Heart left ventricle (tissue), 16 donors: Measurements from ENCODE around the gene DPYSL4. TPM values are rescaled to one million over a fixed set of nuclear protein-coding genes. Genes with fewer than 3 reads are reported as not detected.

ENCODE experiments used
- ATAC-seq, 4 donors: fragments of 200-7000 bp; cut with Tn5 transposase; one replicate each; pipeline ENCODE4 v1.9.1; 2020 to 2022; ENCODE audit warnings: moderate library complexity in 4 of 4, mild to moderate bottlenecking in 3 of 4, moderate number of reproducible peaks in 1 of 4
- DNase-seq, 5 donors: peaks; one replicate each; pipeline ENCODE4 v3.0.0-alpha.2; 2020
- H3K27ac ChIP-seq, 12 donors: fragments of 200-600 bp; sonication (generic) in 4 of 12; one replicate each; pipeline versions ENCODE4 v1.5.0 to v1.8.0; 2016 to 2022; ENCODE audit warnings: mild to moderate bottlenecking in 2 of 12
- H3K27me3 ChIP-seq, 9 donors: fragments of 200-600 bp; sonication (generic) in 2 of 9; one replicate each; pipeline versions ENCODE4 v1.5.1 to v1.8.0; 2016 to 2022; ENCODE audit warnings: mild to moderate bottlenecking in 3 of 9
- H3K36me3 ChIP-seq, 9 donors: fragments of 200-600 bp; sonication (generic) in 2 of 9; one replicate each; pipeline versions ENCODE4 v1.5.0 to v1.8.0; 2018 to 2022; ENCODE audit warnings: mild to moderate bottlenecking in 2 of 9
- H3K4me1 ChIP-seq, 12 donors: fragments of 200-600 bp; sonication (generic) in 4 of 12; one replicate each; pipeline versions ENCODE4 v1.5.0 to v1.8.0; 2016 to 2022; ENCODE audit warnings: mild to moderate bottlenecking in 3 of 12
- H3K4me3 ChIP-seq, 12 donors: fragments of 200-600 bp; sonication (generic) in 4 of 12; one replicate each; pipeline versions ENCODE4 v1.5.0 to v1.8.0; 2017 to 2022; ENCODE audit warnings: mild to moderate bottlenecking in 9 of 12, moderate library complexity in 4 of 12
- H3K9me3 ChIP-seq, 12 donors: fragments of 200-600 bp; sonication (generic) in 4 of 12; one replicate each; pipeline versions ENCODE4 v1.5.0 to v1.8.0; 2016 to 2022; ENCODE audit warnings: mild to moderate bottlenecking in 1 of 12
- POLR2A ChIP-seq, 2 donors: fragments of 450-650 bp; IDR thresholded peaks; one replicate each; pipeline ENCODE4 v1.6.1; 2017; ENCODE audit warnings: antibody characterized with exemption in 2 of 2, mild to moderate bottlenecking in 2 of 2, moderate library complexity in 2 of 2
- WGBS, 4 donors: extraction: QIAGEN DNeasy Blood & Tissue Kit in 2 of 4; methylation state at CpG; one replicate each; pipeline versions ENCODE4 v1.1.5 to v1.1.7; 2013 to 2018; 5-methylcytosine and 5-hydroxymethylcytosine counted together
- intact Hi-C, 10 donors: fragments of 100-400 bp; cut with DNase I; formaldehyde crosslinking; loops; one replicate each; pipeline versions ENCODE4 v1.11.1 to v1.14.2; 2022
- polyA plus RNA-seq, 2 donors: library from polyadenylated mRNA; stranded (reverse); fragments of 200-250 nt; gene quantifications; one replicate each; pipeline ENCODE4 v1.2.3, GENCODE V29; 2013
- total RNA-seq, 9 donors: library from RNA; depleted of rRNA in 2 of 9; stranded (reverse); fragments of >200 nt in 2 of 9; fragmentation: NEBNext Ultra II Directional in 3 of 9; extraction: Animal tissue kit (Norgen Biotek cat#: 25700) in 3 of 9; gene quantifications; one replicate each; pipeline versions ENCODE4 v1.1.0 to v1.2.4, GENCODE V29; 2016 to 2023
- TF ChIP-seq, protein P1 (sequence below), 12 donors: fragments of 200-600 bp; sonication (generic) in 4 of 12; IDR thresholded peaks; one replicate each; pipeline versions ENCODE4 v1.5.0 to v1.8.0; 2018 to 2022; ENCODE audit warnings: antibody characterized with exemption in 12 of 12, mild to moderate bottlenecking in 5 of 12
- donor health status: ischemic (EF 13 %, LVEDD 7.1; RV severe dilation, severe dysfunction).
- donor health status: healthy with polysubstance abuse.
- donor health status: DM: no; HTN: yes; CAD: no.
- donor health status: DM: no; HTN: no; CAD: no.
- donor health status: ischemic (EF 25% LVEDD 6.9; RV normal size, moderate dysfunction).
- donor health status: ischemic (EF 25% LVEDD 5.7; RV mildly dilated, moderate dysfunction).
- donor health status: healthy.
- donor health status: DM: yes; HTN: yes; CAD: no.
- donor health status: ischemic (EF 35%, LVEDD 5.7; RV mildly dilated, moderate dysfunction).
- donor health status: nonischemic (EF 11% LVEDD 7.7; RV severe dilation, severe dysfunction).
- donor health status: DM: yes; HTN: yes; CAD: no.
- donor health status: PGD.
- donor health status: ischemic (EF 29% LVEDD 5.4; RV normal size, mild dysfunction).
- donor health status: nonischemic (EF 23%, LVEDD 6.1; RV moderate dilation, normal function).

The DPYSL4 gene
- total and polyA plus RNA-seq, 11 donors, result 4.0 to 127 (median 33.1) TPM

DNA sequence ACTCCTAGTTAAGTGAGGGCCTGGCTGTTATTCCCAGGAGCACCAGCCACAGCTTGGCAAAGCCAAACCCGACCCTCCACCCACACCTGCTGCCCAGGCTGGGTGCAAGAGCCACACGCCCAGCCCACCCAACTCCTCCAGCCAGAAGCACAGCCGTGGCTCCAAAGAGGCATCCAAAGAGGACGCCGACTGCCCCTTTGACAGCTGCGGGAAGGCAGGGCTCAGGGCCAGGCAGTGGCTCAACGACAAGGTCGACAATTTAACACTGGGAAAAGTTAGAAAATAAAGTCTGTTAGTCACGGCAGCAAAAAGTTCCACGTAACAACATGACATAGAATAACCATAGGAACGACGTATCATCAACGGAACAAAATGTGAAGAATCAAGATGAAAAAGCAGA lies 54.3 kb downstream of the DPYSL4 start:
- no peak for ATAC-seq
- 87 to 93% (median 90%) methylated on average over 13 of the region's 13 CpGs for WGBS, 4 donors
- no peaks in the 10 kb centered on the region for H3K9me3 ChIP-seq

DNA sequence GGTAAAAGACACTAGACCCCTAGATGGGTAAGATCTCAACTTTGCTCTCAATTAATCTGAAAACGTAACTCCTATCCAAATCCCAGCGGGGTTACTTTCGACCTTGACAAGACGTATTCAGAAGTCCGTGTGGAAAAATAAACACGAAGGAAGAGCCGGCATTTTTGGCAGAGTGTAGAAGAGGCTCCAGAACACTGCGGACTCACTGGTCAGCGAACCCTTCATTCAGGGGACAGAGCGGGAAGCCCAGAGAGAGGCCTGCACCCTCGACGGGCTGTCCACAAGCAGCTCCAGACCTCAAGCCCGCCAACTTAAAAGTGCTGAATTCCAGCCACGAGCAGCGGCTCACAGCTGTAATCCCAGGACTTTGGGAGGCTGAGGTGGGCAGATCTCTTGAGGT lies 54.7 kb downstream of the DPYSL4 start:
- Histone ChIP-seq H3K27me3 (no peaks in the 10 kb centered on the region), H3K36me3 (no peaks in the 10 kb centered on the region), H3K4me1 (peaks cover 0 to 5% (median 0%) of the 10 kb centered on the region in 12 donors), H3K4me3 (no peak overlapping the region), H3K9me3 (no peaks in the 10 kb centered on the region), H3K27ac (no peak overlapping the region)
- DNase-seq (no peak), ATAC-seq (no peak)
- intact Hi-C loops, result no loop called here
- TF ChIP-seq, protein P1, sequence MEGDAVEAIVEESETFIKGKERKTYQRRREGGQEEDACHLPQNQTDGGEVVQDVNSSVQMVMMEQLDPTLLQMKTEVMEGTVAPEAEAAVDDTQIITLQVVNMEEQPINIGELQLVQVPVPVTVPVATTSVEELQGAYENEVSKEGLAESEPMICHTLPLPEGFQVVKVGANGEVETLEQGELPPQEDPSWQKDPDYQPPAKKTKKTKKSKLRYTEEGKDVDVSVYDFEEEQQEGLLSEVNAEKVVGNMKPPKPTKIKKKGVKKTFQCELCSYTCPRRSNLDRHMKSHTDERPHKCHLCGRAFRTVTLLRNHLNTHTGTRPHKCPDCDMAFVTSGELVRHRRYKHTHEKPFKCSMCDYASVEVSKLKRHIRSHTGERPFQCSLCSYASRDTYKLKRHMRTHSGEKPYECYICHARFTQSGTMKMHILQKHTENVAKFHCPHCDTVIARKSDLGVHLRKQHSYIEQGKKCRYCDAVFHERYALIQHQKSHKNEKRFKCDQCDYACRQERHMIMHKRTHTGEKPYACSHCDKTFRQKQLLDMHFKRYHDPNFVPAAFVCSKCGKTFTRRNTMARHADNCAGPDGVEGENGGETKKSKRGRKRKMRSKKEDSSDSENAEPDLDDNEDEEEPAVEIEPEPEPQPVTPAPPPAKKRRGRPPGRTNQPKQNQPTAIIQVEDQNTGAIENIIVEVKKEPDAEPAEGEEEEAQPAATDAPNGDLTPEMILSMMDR (IDR thresholded peaks at IDR 0.05), result no peak
- no peak for TF ChIP-seq POLR2A (IDR thresholded peaks at IDR 0.05)
- WGBS, 4 donors, result 86 to 89% (median 88%) methylated on average over 15 of the region's 15 CpGs

More for the DNA sequence above, 54.3 kb downstream of the DPYSL4 start:
- intact Hi-C loops, result no loop called here
- H3K27ac ChIP-seq, result no peak overlapping the region
- H3K36me3 ChIP-seq, result no peaks in the 10 kb centered on the region
- H3K27me3 ChIP-seq, result no peaks in the 10 kb centered on the region
- no peak for DNase-seq
- peaks cover 0 to 5% (median 0%) of the 10 kb centered on the region in 12 donors for H3K4me1 ChIP-seq
- TF ChIP-seq, protein P1 (IDR thresholded peaks at IDR 0.05), result no peak
- TF ChIP-seq POLR2A (IDR thresholded peaks at IDR 0.05), result no peak
- no peak overlapping the region for H3K4me3 ChIP-seq

DNA sequence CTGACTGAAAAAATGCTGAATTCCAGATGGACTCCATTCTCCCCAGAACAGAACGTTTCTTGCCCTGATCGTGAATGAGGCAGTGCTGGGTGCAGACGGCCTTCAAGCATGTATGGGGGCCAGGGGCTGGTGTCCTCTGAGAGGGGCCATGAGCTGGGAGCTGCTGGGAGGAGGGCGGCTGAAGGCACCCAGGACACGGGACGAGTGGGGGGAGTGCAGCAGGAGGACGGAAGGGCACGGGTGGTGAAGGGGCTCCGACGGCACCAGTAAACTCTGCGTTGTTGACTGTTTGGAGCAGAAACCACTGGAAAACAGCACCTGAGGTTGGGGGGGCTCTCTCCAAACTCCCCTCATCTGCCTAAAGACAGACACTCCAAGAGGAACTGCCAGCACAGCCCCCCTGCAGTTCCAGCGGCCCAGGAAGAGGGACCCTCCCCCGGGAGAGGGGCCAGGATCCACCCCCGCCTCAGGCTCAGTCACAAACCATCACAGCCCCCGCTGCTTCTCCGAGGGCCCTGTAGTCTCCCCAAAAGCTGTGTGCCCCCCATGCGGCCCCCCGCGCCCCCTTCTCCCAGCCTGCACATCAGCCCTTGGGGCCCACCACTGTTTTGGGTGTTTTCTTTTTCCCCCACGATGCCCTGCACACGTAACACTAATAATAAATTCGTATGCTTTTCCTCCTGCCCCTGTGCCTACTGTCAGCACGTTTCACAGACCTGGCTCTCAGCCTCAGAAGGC lies 55.5 kb downstream of the DPYSL4 start:
- Histone ChIP-seq H3K4me3 (no peak overlapping the region), H3K27me3 (no peaks in the 10 kb centered on the region), H3K9me3 (no peaks in the 10 kb centered on the region), H3K36me3 (no peaks in the 10 kb centered on the region), H3K4me1 (peaks cover 0 to 5% (median 0%) of the 10 kb centered on the region in 12 donors), H3K27ac (no peak overlapping the region)
- WGBS, 4 donors, result 82 to 86% (median 86%) methylated on average over 22 to 23 of the region's 23 CpGs
- no peak for ATAC-seq
- TF ChIP-seq POLR2A (IDR thresholded peaks at IDR 0.05), result no peak
- TF ChIP-seq, protein P1 (IDR thresholded peaks at IDR 0.05), result no peak
- no peak for DNase-seq
- intact Hi-C loops, result no loop called here

DNA sequence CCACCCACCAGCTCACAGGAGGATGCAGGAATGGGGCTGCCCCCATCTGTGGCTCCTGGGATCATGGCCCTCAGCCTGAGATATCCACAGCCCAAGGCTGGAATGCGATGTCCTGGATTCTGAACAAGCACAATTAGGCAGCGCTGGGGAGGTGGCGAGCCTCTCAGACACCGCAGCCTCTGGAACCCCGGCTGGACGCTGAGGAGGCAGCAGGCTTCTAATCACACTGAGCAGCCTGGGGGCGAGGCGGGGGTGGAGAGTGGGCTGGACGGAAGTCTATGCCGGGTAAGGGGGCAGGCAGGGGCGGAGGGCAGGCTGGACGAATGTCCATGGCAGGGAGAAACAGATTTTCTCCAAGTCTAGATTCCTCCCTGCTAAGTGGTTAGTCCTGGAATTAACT lies 56.4 kb downstream of the DPYSL4 start:
- intact Hi-C loops, result no loop called here
- no peak for ATAC-seq

More for the DNA sequence above, 56.4 kb downstream of the DPYSL4 start:
- Histone ChIP-seq H3K4me1 (peaks cover 0 to 8% (median 0%) of the 10 kb centered on the region in 12 donors), H3K4me3 (no peak overlapping the region), H3K27ac (no peak overlapping the region), H3K36me3 (no peaks in the 10 kb centered on the region), H3K9me3 (no peaks in the 10 kb centered on the region), H3K27me3 (no peaks in the 10 kb centered on the region)
- TF ChIP-seq, protein P1 (IDR thresholded peaks at IDR 0.05), result no peak
- no peak for TF ChIP-seq POLR2A (IDR thresholded peaks at IDR 0.05)
- 76 to 94% (median 89%) methylated on average over 9 to 12 of the region's 12 CpGs for WGBS, 4 donors
- DNase-seq, result no peak
